Middle frontal gyrus (tissue), 1 donor: Measurements from ENCODE around the gene SLC25A5.
"Not testable (repeated sequence)": the region's sequence is repeated elsewhere in the genome, so short reads cannot be mapped to it uniquely, and the experiment has no call there.

Experiments
- DNase-seq: peaks from one replicate; pipeline ENCODE4 v3.0.0-alpha.2; 2015; ENCODE audit warnings: low spot score; ENCODE audit errors: extremely low spot score

The SLC25A5 gene

DNA sequence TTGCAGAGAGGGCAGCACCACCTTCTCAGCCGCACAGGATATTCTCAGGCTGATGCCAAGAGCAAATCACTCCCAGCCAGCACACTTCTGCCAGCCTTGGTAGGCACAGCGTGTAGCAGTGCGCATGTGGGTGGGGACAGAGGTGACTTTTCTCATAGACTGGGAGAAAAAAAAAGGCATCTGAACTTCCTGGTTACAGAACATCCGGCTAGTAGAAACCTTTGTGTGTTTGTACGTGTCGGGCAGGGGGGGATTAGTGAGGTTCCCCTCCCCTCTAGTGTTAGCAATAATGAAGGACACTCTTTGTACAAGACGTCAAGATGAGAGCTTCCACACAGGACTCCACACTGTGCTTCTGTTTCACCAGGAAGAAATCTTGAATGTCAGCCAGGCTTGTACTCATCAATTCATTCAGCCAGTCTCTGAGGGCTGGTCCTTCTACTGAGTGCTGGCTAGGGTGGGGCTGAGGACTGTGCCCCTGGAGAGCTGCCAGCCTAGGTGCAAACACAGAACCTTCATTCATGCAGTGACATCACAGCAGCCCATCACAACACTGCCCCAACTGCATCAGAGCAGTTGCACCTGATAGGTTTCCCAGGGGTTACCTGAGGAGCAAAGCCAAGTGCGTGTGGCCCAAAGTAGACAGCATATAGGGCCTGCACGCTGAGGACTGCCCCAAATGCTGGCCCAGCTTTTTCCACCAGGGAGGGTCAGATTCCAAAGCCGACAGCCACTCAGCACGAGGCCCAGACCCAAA is 34.7 kb downstream of the SLC25A5 start:
- DNase-seq, result no peak

DNA sequence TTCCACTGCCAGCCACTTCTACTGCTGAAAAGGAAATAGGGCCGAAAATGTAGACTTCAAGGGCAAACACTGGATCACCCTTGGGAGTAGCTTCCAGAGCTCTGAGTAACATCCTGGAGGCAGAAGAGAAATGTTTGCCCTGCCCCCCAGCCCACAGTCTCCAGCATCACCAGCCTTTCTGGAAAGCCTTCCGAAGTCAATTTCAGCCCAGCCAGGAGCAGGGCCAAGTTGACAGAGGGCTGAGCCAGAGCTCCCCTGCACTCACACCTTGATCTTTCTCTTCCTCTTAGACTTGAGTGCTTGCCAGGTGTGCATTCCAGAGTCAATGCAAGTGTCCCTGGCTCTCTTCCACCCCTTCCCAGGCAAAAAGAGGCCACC is 35.2 kb downstream of the SLC25A5 start:
- DNase-seq, result no peak

DNA sequence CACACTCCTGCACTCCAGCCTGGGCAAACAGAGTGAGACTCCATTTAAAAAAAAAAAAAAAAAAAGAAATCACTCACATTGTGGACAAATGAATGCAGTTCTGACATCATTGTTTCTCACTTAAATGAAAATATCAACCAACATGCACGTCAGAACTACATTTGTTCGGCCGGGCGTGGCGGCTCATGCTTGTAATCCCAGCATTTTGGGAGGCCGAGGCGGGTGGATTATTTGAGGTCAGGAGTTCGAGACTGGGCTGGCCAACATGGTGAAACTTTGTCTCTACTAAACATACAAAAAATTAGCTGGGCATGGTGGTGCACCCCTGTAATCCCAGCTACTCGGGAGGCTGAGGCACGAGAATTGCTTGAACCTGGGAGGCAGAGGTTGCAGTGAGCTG is 36.9 kb downstream of the SLC25A5 start:
- DNase-seq, result not testable (repeated sequence)

DNA sequence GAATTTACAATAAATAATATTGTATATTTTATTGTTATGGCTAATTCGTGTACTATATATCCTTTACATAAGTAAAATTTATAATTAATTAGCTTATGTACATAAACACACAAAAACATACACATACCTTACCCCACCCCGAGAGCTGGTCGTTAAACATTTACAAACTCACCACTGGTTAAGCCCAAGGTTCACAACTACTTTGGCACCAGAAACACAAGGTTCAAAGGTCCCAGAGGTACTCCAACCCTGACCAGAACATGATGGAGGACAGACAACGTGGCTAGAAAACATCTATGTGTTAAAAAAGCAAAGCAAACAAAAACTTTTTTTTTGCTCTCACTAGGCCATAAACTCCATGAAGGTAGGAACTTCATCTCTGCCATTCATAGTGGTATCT is 37.7 kb downstream of the SLC25A5 start:
- no peak for DNase-seq

DNA sequence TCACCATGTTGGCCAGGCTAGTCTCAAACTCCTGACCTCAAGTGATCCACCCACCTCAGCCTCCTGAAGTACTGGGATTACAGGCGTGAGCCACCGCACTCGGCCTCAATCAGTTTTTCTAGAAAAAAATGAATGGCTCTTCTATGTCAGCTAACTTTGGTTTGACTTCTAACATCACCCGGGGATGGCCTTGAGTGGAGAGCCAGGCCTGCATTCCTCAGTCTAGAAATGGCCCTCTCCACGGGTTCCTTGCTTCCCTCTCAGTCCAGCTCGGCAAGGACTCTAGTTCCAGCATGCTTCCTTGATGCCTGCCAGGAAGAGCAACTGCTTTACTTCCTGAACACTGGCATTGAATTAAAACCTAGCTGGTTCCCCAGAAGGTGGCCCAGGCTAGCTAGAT is 39.0 kb downstream of the SLC25A5 start:
- DNase-seq, result no peak

DNA sequence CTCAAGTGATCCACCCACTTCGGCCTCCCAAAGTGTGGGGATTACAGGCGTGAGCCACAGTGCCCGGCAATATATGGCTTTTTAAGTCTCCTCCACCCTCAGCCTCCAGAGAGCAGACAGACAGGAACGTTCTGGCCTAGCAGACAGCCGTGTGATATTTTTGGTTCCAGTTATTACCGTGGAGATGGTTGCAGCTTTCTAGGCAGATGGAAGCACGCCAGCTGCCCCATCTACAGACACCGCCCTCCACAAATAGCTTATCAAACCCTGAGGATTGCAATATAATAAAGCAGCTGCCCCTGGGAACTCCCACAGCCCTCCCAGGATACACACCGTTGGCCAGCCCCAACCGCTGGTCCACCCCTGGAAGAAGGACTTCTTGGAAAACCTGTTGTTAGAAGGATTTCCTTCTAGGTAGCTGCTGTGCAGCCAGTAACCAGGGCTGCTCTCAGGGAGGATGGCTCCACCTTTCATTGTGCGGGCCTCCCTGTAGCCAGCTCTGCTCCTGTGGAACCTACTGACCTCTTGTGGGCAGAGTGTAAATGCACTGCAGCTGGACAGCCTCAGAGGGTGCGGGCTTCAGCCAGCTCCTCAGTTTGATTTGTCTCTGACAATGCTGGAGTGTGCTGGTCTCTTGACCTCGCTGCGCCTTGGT is 44.0 kb downstream of the SLC25A5 start:
- DNase-seq, result no peak

DNA sequence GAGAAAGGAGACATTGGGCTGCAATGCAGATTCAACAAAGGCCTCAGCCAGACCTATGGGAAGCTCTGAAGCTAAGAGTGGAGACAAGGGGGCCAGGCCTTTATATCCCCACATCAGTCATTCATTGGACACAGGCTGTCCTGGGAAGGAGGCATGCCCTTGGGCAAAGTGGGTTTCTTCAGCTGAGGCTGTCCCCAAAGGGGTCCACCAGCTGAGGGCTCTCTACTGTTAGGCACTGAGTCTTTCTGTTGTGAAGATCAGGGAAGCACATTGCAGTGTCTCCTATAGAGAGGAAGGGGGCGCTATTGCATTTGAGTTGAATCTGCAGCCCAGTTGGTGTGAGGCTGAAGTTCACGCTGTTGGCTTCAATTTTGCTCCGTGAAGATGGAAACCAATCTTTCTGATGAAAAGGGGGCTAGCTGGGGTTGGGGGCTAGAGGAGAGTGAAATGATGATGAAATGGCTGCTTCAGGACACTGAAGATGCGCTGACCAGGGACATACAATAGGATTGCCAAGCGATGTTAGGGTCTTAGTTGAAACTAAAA is 48.0 kb downstream of the SLC25A5 start:
- no peak for DNase-seq

DNA sequence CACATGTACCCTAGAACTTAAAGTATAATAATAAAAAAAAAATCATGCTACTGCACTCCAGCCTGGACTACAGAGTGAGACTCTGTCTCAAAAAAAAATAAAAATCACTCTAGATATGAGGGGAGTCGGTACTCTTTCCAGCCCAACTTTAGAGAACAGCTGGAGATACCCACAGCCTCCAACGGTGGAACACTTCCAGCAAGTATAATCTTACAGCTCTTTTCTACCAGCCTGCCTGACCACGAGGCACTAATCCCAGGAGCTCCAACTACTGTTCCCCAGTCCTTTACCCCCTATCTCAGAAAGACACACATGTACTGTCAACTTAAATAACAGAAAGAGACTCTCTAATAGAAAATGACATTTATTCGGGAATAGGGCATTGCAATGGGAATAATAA is 50.1 kb downstream of the SLC25A5 start:
- DNase-seq, result no peak
